CMK (cell line): ENCODE results near the gene PDE6C.

ENCODE experiments used
- DNase-seq: peaks from one replicate; pipeline ENCODE4 v3.0.0-alpha.2; 2010; ENCODE audit warnings: low read depth

PDE6C gene

DNA sequence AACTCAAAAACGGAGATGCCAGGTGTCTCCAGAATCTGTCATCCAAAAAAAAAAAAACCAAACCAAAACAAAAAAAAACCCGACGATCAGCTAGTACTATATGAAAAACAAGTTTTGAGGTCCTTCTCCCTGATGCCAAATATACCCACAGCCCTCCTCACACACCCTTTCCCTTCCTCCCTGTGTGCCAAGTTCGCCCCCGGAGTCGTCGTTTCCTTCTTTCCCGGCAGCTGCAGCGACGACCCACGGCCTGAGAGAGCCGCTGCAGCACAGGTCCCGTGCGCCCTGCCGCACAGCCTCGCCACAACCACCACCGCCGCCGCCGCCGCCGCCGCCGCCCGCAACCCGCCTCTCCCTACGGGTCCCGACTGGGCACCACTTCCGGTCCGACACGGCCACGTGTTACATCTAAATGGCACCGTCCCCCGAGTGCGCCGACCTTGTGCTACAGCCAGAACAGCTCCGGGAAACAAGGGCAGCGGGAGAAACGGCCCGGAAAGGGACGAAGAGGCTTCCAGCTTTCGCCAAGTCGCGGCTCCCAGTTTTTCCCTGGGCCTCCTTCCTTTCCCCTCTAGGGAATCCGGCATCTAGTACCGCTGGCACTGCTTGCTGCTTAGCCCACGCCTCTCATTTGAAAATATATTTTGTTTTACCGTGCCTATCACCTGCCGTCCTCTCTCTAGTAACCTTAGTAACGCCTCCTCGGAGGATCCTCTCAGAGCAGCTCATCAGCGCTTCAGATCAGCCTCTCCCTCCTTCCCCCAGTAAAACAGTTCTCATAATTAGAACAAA is 90.1 kb downstream of the PDE6C start, which contains the start of gene FRA10AC1:
Gene FRA10AC1, minus strand, starts transcription at position 383 of the 792 bp plus-strand sequence. CDS start 2,486 bp downstream, outside the sequence.
- peak; percentile 83 for DNase-seq

DNA sequence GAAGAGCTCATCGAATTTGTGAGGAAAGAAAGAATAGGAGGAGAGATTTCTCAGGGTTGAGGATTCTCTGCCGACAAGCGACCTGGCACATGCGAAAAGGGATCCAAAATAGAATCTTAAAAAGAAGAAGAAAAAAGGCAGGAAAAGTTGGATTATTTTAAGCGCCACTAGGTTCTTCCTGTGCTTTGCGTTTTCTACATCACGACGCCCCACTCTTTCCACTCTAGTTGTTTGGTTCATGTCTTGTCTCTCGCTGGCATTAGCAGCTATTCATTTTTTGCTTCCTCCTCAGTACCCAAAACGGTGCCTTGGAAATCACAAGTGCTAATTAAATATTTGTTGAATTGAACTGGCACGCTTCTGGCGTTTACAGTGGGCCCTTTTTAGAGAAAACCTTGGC is 90.7 kb downstream of the PDE6C start:
- no peak for DNase-seq

DNA sequence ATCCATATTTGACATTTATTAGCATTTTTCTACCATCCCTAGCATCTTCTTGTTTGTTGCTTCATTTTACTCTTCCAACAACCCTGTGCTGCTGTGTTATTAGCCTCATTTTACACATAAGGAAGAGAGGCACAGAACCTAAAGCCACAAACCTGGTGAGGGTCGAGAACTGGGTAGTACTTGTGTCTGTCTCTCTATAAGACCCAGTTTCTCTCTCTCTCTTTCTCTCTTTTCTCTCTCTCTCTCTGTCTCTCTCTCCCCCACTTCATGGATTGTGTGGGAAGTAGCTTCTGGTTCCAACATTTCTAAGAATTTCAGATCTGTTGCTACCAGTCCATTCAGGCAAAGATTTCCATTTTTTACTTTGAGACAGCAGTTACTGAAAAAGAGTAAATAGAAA is 91.5 kb downstream of the PDE6C start:
- DNase-seq = no peak

DNA sequence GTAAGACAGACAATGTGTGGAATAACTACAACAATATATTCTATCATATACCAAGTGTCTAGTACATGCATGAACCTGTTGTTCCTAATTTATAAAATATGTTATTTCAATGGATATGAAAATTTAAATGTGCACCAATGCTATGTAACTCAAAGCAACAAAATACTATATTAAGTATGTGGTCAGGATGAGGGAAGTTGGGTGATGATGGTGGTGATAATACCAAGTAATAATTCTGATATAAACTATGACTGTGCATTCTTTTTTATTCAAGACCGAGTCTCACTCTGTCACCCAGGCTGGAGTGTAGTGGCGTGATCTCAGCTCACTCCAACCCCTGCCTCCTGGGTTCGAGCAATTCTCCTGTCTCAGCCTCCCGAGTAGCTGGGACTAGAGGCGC is 92.1 kb downstream of the PDE6C start:
- DNase-seq = no peak

DNA sequence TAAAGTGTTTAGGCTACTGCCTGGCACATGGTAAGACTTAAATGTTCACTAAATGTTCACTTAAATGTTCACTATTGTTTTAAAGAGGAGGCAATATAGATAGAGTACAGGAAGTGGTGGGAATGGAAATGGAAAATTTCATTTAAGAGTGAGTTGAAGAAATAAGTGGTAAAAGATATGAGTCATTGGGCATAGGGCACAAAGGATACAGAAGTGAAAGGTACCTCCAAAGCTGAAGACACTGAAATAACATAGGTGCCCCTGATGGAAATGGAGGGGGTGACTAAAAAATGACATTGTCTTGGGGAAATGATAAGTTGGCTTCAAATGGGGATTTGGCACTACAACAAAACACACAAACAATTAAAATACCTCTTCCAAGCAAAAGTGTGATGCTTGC is 95.3 kb downstream of the PDE6C start:
- DNase-seq = no peak

DNA sequence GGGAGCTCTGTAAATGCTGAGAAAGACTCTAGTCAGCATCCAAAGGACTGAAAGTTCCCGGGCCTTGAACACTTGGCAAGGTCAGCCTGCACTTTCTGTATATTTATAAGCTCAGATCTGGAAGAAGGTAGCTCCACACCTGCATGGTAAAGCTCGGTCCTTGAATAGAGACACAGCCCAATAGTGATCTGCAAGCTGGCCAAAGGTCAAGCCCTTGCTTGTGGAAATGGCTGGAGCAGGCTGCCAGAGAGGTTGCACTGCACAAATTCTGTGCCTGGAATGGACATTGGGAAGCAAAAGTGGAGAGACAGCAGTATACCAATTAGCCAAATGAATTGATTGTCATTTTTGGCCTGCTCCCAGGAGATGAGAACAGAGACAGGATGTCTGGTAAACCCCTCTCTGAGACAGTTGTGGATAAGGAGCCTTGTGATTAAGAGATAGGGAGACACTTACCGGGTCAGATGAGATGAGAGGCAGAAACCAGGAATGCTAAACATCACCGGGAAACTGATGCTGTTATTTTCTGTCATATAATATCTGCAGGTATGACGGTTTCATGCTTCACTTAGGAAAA is 98.1 kb downstream of the PDE6C start:
- DNase-seq = no peak

DNA sequence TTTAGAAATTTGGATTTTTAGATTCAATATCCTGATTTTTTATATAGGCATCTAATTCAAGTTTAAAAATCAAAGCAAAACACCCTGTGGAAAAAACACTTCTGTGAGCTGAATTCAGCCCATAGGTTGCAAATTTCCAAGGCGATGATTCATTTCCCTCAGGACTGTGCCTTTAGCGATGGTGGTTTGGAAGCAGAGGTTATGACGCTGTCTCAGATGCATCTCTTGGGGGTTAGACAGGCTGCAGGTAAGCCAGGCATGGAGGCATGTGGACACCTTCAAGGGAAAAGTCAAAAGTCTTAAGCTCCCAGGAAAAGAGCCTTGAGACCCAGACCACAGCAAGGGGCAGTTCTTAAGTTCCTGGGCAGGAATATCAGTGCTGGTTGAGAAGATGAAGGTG is 99.6 kb downstream of the PDE6C start:
- no peak for DNase-seq

DNA sequence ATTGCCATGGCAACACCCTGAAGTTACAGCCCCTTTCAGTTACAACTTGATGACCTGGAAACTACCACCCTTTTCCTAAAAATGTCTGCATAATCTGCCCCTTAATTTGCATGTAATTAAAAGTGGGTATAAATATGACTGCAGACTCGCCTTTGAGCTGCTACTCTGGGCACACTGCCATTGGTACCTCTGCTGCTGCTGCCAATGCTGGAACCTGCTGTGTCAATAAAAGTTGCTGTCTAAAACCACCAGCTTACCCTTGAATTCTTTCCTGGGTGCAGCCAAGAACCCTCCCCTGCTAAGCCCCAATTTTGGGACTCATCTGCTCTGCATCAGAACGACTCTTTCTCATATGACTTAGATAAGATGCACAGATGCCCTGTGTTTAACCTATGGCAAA is 100.3 kb downstream of the PDE6C start:
- DNase-seq = no peak

DNA sequence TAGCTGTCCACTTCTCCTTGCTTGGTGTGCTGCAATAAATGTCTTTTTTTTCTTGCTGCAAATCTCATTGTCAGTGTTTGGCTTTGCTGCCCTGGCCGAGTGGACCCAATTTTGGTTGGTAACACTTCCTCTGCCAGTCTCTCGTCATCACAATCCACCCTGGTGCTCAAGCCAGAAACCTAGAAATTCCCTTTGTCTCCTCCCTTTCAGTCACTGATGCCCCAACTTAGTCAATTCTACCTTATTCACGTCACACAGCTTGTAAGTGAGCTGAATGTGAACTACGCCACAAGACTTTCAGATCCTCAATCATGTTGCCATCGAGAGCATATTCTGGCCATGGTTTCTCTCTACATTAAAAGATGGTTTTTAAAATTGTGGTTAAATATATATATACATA is 103.0 kb downstream of the PDE6C start:
- DNase-seq = no peak
